ENCODE data around the gene DDX1.

DNA sequence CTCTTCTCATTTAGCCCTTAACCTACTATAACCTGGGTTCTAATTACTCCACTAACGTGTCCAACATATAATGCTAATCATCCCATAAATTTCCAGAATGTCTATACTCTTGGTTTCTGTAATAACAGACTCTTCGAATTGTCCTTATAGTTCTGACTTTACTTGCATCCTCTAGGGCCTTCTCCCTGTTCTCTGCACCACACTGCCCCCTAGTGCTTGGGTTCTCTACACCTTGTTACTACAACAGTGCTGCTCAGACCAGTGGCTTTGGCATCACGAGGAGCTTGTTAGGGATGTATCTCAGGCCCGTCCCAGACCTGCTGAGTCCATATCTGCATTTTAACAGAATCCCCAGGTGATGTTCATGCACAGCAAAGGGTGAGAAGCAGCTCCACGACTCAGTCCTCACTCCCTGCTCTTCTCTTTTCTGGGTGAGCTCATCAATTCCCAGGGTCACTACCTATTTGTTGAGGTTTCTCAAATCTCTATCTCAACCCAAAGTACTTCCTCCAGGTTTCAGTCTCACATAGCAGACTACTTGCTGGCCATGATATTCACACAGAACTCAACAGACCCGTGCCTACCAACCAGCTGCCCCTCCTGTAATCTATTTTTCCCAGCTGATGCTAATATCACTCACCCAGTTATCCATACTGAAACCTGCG, 14.5 kb upstream of the DDX1 start:
- TF ChIP-seq, protein P1, sequence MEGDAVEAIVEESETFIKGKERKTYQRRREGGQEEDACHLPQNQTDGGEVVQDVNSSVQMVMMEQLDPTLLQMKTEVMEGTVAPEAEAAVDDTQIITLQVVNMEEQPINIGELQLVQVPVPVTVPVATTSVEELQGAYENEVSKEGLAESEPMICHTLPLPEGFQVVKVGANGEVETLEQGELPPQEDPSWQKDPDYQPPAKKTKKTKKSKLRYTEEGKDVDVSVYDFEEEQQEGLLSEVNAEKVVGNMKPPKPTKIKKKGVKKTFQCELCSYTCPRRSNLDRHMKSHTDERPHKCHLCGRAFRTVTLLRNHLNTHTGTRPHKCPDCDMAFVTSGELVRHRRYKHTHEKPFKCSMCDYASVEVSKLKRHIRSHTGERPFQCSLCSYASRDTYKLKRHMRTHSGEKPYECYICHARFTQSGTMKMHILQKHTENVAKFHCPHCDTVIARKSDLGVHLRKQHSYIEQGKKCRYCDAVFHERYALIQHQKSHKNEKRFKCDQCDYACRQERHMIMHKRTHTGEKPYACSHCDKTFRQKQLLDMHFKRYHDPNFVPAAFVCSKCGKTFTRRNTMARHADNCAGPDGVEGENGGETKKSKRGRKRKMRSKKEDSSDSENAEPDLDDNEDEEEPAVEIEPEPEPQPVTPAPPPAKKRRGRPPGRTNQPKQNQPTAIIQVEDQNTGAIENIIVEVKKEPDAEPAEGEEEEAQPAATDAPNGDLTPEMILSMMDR (IDR thresholded peaks at IDR 0.05) = peak; percentile 36 to 62 (median 43)
- TF ChIP-seq POLR2A (IDR thresholded peaks at IDR 0.05) = no peak

Data from breast epithelium (tissue), 3 donors.